HepG2 (cell line): ENCODE measurements around the gene PDCD2L. TPM values are rescaled to one million over a fixed set of nuclear protein-coding genes. Genes with fewer than 3 reads are reported as not detected.

Experiments
- ATAC-seq: fragments of 200-7000 bp; cut with Tn5 transposase; 3 replicates; pipeline ENCODE4 v1.9.1; 2020; ENCODE audit warnings: mild to moderate bottlenecking, moderate library complexity
- BruUV-seq: library from RNA; stranded (reverse); fragments of 400-500 nt; replicated peaks from 2 replicates; lab custom pipeline; 2021; lab: Mats Ljungman, UMichigan
- CTCF ChIA-PET: fragments of 300-600 bp; formaldehyde crosslinking; extraction: SDS; loops from one replicate; lab custom pipeline; 2021; ENCODE audit warnings: low total read pairs, inconsistent platforms, low intra/inter-chr PET ratio; lab: Yijun Ruan, JAX
- POLR2A ChIA-PET: fragments of 350-600 bp; sonication (Branson Sonifier 250); formaldehyde crosslinking; loops from one replicate; lab custom pipeline; 2020; ENCODE audit warnings: antibody characterized with exemption, inconsistent platforms; lab: Yijun Ruan, JAX
- DNase-seq: peaks from one replicate; pipeline ENCODE4 v3.0.0-alpha.2; 2015; ENCODE audit warnings: low spot score
- FAIRE-seq: peaks from 3 replicates; lab custom pipeline; 2011; peaks lifted over from hg19 to GRCh38; lab: Jason Lieb, UNC
- H2AFZ ChIP-seq: one replicate; pipeline ENCODE4 v1.6.1; 2011; ENCODE audit warnings: low read length, inconsistent platforms
- H3K27ac ChIP-seq: fragments of 300-600 bp; 3 replicates; pipeline ENCODE4 v1.8.0; 2011; ENCODE audit warnings: mixed run types, mild to moderate bottlenecking, mixed read lengths, low read length, inconsistent platforms; ENCODE audit not compliant: insufficient read depth; ENCODE audit errors: extremely low read length
- H3K27me3 ChIP-seq, 2 experiments: fragments of 200-600 bp in 1 of 2; 2 replicates in 1 of 2; 3 replicates in 1 of 2; pipeline versions ENCODE4 v1.6.0 to v1.8.0; 2011; ENCODE audit warnings: low read length in 2 of 2, mild to moderate bottlenecking in 2 of 2, moderate library complexity in 2 of 2, inconsistent platforms in 1 of 2; ENCODE audit not compliant: insufficient read depth in 2 of 2, control insufficient read depth in 1 of 2
- H3K36me3 ChIP-seq, 2 experiments: fragments of 200-600 bp in 1 of 2; replicated peaks in 1 of 2; 2 replicates in 1 of 2; 3 replicates in 1 of 2; pipeline versions ENCODE4 v1.5.1 to v1.8.0; 2011; ENCODE audit warnings: low read length in 2 of 2, inconsistent platforms in 1 of 2; ENCODE audit not compliant: insufficient read depth in 2 of 2, control insufficient read depth in 1 of 2
- H3K4me1 ChIP-seq: 2 replicates; pipeline ENCODE4 v1.5.1; 2012; ENCODE audit warnings: low read length, inconsistent platforms; ENCODE audit not compliant: insufficient read depth
- H3K4me2 ChIP-seq: 2 replicates; pipeline ENCODE4 v1.6.0; 2011; ENCODE audit warnings: low read depth, low read length, inconsistent platforms
- H3K4me3 ChIP-seq, 3 experiments: fragments of 200-600 bp in 1 of 3; sonication (generic), shearing (Covaris generic) in 1 of 3; replicated peaks in 1 of 3; 2 replicates each; pipeline ENCODE4 v1.5.1; 2011 to 2016; ENCODE audit warnings: low read length in 3 of 3, inconsistent platforms in 2 of 3, low read depth in 2 of 3, mild to moderate bottlenecking in 2 of 3, control low read depth in 1 of 3, mixed read lengths in 1 of 3; ENCODE audit not compliant: insufficient read depth in 1 of 3
- H3K79me2 ChIP-seq: one replicate; pipeline ENCODE4 v1.6.1; 2011; ENCODE audit warnings: low read length, inconsistent platforms; ENCODE audit not compliant: insufficient read depth
- H3K9ac ChIP-seq: 2 replicates; pipeline ENCODE4 v1.6.0; 2011; ENCODE audit warnings: mild to moderate bottlenecking, low read depth, low read length, inconsistent platforms; ENCODE audit not compliant: insufficient read depth
- H3K9me3 ChIP-seq: 2 replicates; pipeline ENCODE4 v1.5.1; 2012; ENCODE audit warnings: mild to moderate bottlenecking, low read length
- H4K20me1 ChIP-seq: 2 replicates; pipeline ENCODE4 v1.6.0; 2011; ENCODE audit warnings: inconsistent platforms, mild to moderate bottlenecking, low read length, moderate library complexity; ENCODE audit not compliant: insufficient read depth
- BORCS8-MEF2B ChIP-seq: sonication (generic); formaldehyde crosslinking; IDR thresholded peaks from 2 replicates; pipeline ENCODE4 v1.8.0; 2022; ENCODE audit warnings: mild to moderate bottlenecking, missing genetic modification reagents
- FOSL1 ChIP-seq: sonication (generic); formaldehyde crosslinking; IDR thresholded peaks from 2 replicates; pipeline ENCODE4 v1.9.0; 2021; ENCODE audit warnings: missing genetic modification reagents, borderline replicate concordance
- GLI4 ChIP-seq: sonication (generic); formaldehyde crosslinking; IDR thresholded peaks from 2 replicates; pipeline ENCODE4 v1.5.1; 2020; ENCODE audit warnings: missing genetic modification reagents, mild to moderate bottlenecking, moderate library complexity, borderline replicate concordance
- POLR2AphosphoS5 ChIP-seq: IDR thresholded peaks from 2 replicates; pipeline ENCODE4 v1.6.1; 2012; ENCODE audit warnings: low read depth, low read length
- SMARCE1 ChIP-seq: fragments of 450-650 bp; IDR thresholded peaks from 2 replicates; pipeline ENCODE4 v1.6.1; 2017; ENCODE audit warnings: borderline replicate concordance
- SMYD3 ChIP-seq: sonication (generic); formaldehyde crosslinking; IDR thresholded peaks from 2 replicates; pipeline ENCODE4 v1.8.1; 2023; ENCODE audit warnings: mild to moderate bottlenecking, missing genetic modification reagents
- SP5 ChIP-seq: IDR thresholded peaks from 2 replicates; pipeline ENCODE4 v1.6.1; 2016; ENCODE audit warnings: low read depth, borderline replicate concordance
- YEATS2 ChIP-seq: sonication (generic); formaldehyde crosslinking; IDR thresholded peaks from 2 replicates; pipeline ENCODE4 v1.4.0; 2020; ENCODE audit warnings: missing genetic modification reagents, borderline replicate concordance
- ZHX2 ChIP-seq, 2 experiments: sonication (generic) in 1 of 2; formaldehyde crosslinking in 1 of 2; IDR thresholded peaks; 2 replicates each; pipeline versions ENCODE4 v1.6.1 to v1.9.0; 2014 to 2022; ENCODE audit warnings: antibody characterized with exemption in 1 of 2, borderline replicate concordance in 1 of 2, inconsistent platforms in 1 of 2, low read depth in 1 of 2, missing genetic modification reagents in 1 of 2
- ZNF614 ChIP-seq: IDR thresholded peaks from 2 replicates; pipeline ENCODE4 v1.6.1; 2018; ENCODE audit warnings: missing biosample characterization, missing genetic modification reagents, inconsistent platforms, borderline replicate concordance
- ZNF775 ChIP-seq: sonication (generic); formaldehyde crosslinking; IDR thresholded peaks from 2 replicates; pipeline ENCODE4 v1.4.0; 2020; ENCODE audit warnings: missing genetic modification reagents, mild to moderate bottlenecking, moderate library complexity, borderline replicate concordance
- ZNF776 ChIP-seq: sonication (generic); formaldehyde crosslinking; IDR thresholded peaks from 2 replicates; pipeline ENCODE4 v1.4.0; 2020; ENCODE audit warnings: mild to moderate bottlenecking, missing genetic modification reagents
- ZSCAN12 ChIP-seq: sonication (generic); formaldehyde crosslinking; IDR thresholded peaks from 2 replicates; pipeline ENCODE4 v1.9.0; 2021; ENCODE audit warnings: mild to moderate bottlenecking, missing genetic modification reagents
- ZSCAN22 ChIP-seq: sonication (generic); formaldehyde crosslinking; IDR thresholded peaks from 2 replicates; pipeline ENCODE4 v1.4.0; 2020; ENCODE audit warnings: mild to moderate bottlenecking, missing genetic modification reagents
- WGBS: methylation state at CpG from one replicate; pipeline ENCODE4 v1.1.6; 2017; ENCODE audit warnings: low lambda C conversion rate; 5-methylcytosine and 5-hydroxymethylcytosine counted together
- in situ Hi-C: cut with HindIII; loops from 2 replicates; pipeline ENCODE4 v1.10.0; 2017; ENCODE audit warnings: low pct_unique_long_range_greater_than_20kb; ENCODE audit not compliant: extremely low pct_ligation_motif_present
- intact Hi-C: fragments of 100-400 bp; cut with micrococcal nuclease; formaldehyde crosslinking; loops from one replicate; pipeline ENCODE4 v1.10.0; 2022; ENCODE audit not compliant: unreplicated experiment
- polyA plus RNA-seq, 8 experiments: library from polyadenylated mRNA; depleted of rRNA in 3 of 8; stranded (reverse) in 7 of 8; unstranded in 1 of 8; fragments of >200 nt; fragmentation: Illumina TruSeq in 4 of 8; extraction: Trizol in 4 of 8; gene quantifications; 2 replicates each; pipeline versions ENCODE4 v1.2.1 to v1.2.3, GENCODE V29; 2011 to 2016; ENCODE audit warnings: low read depth in 4 of 8, missing spikeins in 1 of 8, mixed read lengths in 1 of 8; ENCODE audit not compliant: insufficient read depth in 1 of 8
- total RNA-seq, 5 experiments: library from RNA; depleted of rRNA; stranded (reverse); fragments of >200 nt; fragmentation: Illumina TruSeq; extraction: Trizol; gene quantifications; 2 replicates each; pipeline ENCODE4 v1.2.3, GENCODE V29; 2016; ENCODE audit warnings: low read depth in 1 of 5
- TF ChIP-seq, protein P1 (sequence below): sonication (generic); formaldehyde crosslinking; IDR thresholded peaks from 2 replicates; pipeline ENCODE4 v1.5.1; 2020; ENCODE audit warnings: mild to moderate bottlenecking, moderate library complexity, missing genetic modification reagents
- TF ChIP-seq, protein P2 (sequence below): sonication (generic); formaldehyde crosslinking; IDR thresholded peaks from 2 replicates; pipeline ENCODE4 v1.4.0; 2020; ENCODE audit warnings: missing genetic modification reagents

The PDCD2L gene
- total and polyA plus RNA-seq, 2 of the 13 experiments (the other 11 are each of a cell fraction or from before 2014, with no cell fraction given), result 29.3 to 35.2 TPM

DNA sequence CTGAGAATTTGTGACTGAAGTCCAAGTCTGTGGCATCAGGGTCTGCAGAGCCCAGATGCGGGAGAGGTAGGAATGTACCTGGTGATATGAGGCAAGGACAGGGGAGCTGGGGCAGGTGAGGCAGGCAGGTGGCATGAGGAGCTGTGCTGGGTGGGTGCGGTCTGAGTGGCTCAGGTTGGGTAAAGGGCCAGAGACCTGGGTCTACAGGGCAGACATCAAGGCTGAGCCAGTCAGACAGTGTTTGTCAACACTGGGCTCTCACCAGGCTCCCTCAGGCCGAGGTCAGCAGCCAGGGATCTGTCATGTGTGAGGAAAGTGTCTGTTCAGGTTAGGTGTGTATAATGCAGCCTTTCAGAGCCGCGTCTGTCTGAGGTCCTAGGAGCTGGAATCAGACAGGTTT lies 20.6 kb upstream of the PDCD2L start:
- no peak for DNase-seq
- no peaks in the 10 kb centered on the region for H3K27me3 ChIP-seq
- no peak overlapping the region for H3K4me2 ChIP-seq
- BruUV-seq, result no TSS peak
- H3K4me1 ChIP-seq, result no peaks in the 10 kb centered on the region
- H3K4me3 ChIP-seq, result no peak overlapping the region
- no peak for FAIRE-seq
- peaks cover 4% of the 10 kb centered on the region for H3K79me2 ChIP-seq
- no peak overlapping the region for H3K27ac ChIP-seq
- H4K20me1 ChIP-seq, result no peaks in the 10 kb centered on the region
- POLR2A ChIA-PET, result interaction anchor here (0.9 kb wide), 1 partner anchor 24 kb away, joined by 3 read pairs; no protein-coding TSS in a partner anchor
- peaks cover 69 to 96% of the 10 kb centered on the region in 2 experiments for H3K36me3 ChIP-seq
- in situ Hi-C loops, result no loop called here
- ATAC-seq, result no peak
- CTCF ChIA-PET, result no interaction called here
- 100% methylated on average over 4 of the region's 5 CpGs for WGBS
- intact Hi-C loops, result no loop called here
- no peaks in the 10 kb centered on the region for H3K9me3 ChIP-seq
- H3K9ac ChIP-seq, result no peak overlapping the region
- H2AFZ ChIP-seq, result no peak overlapping the region
- TF ChIP-seq SMYD3 (no peak), ZHX2 (IDR thresholded peaks at IDR 0.05; ENCODE audit: low read depth) (no peak), ZHX2 (CRISPR knock-in tag; IDR thresholded peaks at IDR 0.05; ENCODE audit: borderline replicate concordance) (no peak), ZSCAN12 (CRISPR knock-in tag) (no peak), ZNF775 (CRISPR knock-in tag) (no peak), SP5 (CRISPR knock-in tag) (no peak), BORCS8-MEF2B (no peak), POLR2AphosphoS5 (no peak), ZNF614 (no peak), YEATS2 (CRISPR knock-in tag) (no peak), SMARCE1 (no peak), GLI4 (CRISPR knock-in tag) (no peak), ZSCAN22 (no peak), ZNF776 (CRISPR knock-in tag) (no peak), FOSL1 (CRISPR knock-in tag) (no peak)
- TF ChIP-seq, protein P1, sequence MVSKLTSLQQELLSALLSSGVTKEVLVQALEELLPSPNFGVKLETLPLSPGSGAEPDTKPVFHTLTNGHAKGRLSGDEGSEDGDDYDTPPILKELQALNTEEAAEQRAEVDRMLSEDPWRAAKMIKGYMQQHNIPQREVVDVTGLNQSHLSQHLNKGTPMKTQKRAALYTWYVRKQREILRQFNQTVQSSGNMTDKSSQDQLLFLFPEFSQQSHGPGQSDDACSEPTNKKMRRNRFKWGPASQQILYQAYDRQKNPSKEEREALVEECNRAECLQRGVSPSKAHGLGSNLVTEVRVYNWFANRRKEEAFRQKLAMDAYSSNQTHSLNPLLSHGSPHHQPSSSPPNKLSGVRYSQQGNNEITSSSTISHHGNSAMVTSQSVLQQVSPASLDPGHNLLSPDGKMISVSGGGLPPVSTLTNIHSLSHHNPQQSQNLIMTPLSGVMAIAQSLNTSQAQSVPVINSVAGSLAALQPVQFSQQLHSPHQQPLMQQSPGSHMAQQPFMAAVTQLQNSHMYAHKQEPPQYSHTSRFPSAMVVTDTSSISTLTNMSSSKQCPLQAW (CRISPR knock-in tag), result no peak
- TF ChIP-seq, protein P2, sequence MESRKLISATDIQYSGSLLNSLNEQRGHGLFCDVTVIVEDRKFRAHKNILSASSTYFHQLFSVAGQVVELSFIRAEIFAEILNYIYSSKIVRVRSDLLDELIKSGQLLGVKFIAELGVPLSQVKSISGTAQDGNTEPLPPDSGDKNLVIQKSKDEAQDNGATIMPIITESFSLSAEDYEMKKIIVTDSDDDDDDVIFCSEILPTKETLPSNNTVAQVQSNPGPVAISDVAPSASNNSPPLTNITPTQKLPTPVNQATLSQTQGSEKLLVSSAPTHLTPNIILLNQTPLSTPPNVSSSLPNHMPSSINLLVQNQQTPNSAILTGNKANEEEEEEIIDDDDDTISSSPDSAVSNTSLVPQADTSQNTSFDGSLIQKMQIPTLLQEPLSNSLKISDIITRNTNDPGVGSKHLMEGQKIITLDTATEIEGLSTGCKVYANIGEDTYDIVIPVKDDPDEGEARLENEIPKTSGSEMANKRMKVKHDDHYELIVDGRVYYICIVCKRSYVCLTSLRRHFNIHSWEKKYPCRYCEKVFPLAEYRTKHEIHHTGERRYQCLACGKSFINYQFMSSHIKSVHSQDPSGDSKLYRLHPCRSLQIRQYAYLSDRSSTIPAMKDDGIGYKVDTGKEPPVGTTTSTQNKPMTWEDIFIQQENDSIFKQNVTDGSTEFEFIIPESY (CRISPR knock-in tag), result no peak
